CD4-positive, alpha-beta T cell treated with Interleukin-1 beta for 1 hour (primary cell): ENCODE measurements around the gene SLC6A4.
A peak's percentile ranks its signal among the peaks of the same experiment; 100 is the strongest.

Experiments
- DNase-seq, 2 donors: peaks; one replicate each; pipeline ENCODE4 v3.0.0-alpha.2; 2020 to 2022

Gene SLC6A4

DNA sequence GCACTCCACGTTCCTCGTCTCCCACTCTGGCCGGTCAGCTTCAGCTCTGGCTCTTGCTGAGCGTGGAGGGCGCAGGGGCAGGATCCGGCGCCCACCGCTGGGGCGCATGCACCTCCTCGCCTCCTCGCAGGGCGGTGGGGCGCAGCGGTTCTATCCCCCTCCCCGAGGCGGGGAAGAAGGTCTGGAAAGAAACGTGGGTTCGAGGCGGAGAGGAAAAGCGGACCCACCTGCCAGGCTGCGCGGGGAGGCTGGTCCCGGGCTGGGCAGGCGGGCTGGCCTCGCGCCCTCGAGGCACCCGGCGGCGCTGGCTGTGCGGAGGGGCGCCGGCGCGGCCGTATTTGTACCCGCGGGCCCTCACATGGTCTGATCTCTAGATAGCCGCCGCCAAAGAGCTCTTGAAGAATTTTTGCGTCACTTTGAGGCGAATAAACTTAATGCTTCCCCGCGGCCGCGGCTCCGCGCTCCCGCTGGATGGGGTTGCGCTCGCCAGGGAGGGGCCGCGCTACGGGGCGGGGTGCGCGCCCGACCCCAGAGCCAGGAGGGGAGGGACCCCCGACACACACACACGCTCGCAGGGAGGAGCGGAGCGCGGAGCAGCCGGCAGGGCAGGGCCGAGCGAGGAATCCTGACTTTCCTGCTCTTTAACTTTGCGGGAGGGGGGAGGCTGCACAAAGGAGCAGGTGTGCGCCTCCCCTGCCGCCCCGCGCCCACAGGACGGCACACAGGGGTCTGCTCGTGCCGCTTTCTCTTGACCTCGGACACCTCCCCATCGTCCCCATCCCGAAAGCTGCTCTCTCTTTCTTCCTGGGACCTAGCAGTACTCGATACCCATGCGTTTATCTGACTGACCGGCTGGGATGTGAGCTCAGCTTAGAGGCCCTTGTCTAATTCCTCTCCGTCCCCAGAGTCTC, at the start of gene SLC6A4:
Gene SLC6A4, minus strand, starts transcription at position 312 of the 911 bp plus-strand sequence. CDS start 13,739 bp downstream, outside the sequence.
- DNase-seq: no peak

DNA sequence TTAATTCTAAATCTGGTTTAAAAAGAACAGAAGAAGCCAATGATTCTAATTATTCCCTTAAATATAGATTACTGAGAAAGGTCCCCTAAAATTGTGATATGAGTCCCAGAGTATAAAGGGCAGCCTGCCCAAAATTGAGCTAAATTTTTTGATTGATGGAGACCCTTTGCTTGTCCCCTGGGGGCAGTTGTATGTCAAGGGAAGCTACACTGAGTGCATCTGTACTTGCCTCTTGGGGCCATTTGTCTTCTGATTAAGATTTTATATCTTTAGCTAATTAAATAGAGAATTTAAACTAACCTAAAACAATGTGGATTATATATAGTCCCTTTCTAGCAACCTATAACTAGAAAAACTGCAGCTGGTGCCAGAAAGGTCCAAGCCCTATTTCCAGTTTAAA, 43.7 kb upstream of the SLC6A4 start:
- DNase-seq: no peak

DNA sequence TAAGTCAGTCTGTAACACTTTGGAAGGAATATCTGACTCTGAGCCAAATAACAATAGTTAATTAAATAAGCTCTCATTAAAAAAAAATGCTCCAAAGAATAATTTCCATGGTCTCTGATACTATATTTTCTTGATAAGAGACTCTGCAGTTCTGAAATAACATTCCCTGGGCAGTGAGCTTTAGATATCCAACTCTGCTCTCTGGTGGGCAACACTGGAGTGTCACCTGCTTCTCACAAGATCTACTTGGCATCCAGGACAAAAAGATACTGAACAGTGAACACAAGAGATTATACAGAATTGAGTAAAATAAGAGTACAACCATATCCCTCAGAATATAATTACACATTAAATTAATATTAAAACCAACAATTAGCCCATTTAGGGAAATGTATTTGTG, 42.5 kb upstream of the SLC6A4 start:
- DNase-seq: peak; percentile 11 to 16

DNA sequence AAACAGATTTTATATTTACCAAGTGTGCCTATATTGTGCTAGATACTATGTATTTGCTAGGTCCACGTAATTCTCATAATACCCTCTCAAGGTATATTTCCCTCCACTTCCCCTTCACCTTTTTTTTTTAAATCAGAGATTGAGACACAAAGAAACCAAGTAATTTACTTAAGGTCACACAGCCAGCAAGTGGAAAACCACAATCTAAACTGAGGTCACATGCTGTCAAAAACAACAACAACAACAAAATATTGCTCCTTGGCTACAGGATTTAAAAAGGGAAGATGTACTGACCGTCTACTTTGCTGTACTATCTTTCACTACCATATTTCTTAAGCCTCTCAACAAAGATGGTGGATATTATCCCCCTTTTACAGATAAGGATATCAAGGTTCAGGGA, 40.4 kb upstream of the SLC6A4 start:
- no peak for DNase-seq

DNA sequence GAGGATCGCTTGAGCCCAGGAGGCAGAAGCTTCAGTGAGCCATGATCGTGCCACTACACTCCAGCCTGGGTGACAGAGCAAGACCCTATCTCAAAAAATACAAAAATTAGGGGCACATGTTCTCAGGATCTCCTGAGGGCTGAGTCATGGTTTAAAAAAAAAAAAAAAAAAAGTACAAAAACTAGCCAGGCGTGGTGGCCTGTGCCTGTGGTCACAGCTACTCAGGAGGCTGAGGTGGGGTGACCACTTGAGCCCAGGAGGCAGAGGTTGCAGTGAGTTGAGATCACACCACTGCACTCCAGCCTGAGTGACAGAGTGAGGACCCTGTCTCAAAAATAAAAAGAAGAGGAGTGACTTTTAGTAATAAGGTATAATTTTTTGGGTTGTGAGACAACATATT, 39.4 kb upstream of the SLC6A4 start:
- no peak for DNase-seq

DNA sequence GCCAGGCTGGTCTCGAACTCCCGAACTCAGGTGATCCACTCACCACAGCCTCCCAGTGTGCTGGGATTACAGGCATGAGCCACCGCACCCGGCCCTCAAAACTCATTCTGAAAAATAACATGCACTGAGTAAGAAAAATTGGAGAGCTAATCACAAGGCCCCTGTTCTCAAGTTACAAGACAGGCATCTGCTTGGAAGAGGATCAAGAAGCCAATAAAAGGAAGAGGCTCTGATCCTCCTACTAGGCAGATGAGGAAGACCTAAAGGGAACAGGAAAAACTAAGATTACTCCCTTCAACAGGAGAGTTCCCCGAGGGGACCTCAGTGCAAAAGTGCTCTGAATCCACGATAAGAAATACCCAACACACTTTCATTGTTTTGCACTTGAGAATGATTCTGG, 37.9 kb upstream of the SLC6A4 start:
- DNase-seq: no peak

DNA sequence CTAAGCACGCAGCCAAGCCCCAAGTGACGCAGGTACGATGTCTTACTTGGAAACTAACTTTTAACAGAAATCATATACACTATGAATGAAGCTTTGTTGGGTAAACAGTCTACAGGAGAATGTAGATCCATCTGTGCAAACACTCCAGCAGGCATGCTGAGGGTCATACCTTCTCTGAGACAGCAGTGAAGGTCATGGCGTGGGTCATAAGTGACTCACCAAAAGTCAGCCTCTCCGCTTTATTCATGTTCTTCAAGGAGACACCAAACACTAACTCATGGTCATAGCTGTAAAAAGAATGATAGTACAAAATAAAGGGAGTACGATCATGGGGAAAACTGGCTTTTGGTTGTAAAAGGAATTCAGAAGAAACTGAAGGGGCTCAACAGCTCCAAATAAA, 35.6 kb upstream of the SLC6A4 start:
- no peak for DNase-seq

DNA sequence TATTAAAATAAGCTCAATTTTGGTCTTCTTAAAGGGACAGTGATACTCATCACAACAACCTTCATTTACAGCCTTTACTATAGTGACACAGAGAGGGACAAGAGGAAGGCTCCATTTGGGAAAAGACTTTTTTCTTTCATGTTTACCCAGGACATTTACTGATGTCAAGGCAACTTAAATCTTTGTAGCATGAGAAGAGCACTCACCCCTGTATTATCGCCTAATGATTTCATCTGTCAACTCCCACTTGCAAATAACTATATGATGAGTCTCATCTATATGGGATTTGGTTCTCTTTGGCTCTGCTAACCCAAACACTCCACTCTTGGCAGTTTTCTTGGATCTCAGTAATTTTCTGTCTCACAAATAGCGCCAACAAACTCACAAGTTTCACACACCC, 32.1 kb upstream of the SLC6A4 start:
- no peak for DNase-seq

DNA sequence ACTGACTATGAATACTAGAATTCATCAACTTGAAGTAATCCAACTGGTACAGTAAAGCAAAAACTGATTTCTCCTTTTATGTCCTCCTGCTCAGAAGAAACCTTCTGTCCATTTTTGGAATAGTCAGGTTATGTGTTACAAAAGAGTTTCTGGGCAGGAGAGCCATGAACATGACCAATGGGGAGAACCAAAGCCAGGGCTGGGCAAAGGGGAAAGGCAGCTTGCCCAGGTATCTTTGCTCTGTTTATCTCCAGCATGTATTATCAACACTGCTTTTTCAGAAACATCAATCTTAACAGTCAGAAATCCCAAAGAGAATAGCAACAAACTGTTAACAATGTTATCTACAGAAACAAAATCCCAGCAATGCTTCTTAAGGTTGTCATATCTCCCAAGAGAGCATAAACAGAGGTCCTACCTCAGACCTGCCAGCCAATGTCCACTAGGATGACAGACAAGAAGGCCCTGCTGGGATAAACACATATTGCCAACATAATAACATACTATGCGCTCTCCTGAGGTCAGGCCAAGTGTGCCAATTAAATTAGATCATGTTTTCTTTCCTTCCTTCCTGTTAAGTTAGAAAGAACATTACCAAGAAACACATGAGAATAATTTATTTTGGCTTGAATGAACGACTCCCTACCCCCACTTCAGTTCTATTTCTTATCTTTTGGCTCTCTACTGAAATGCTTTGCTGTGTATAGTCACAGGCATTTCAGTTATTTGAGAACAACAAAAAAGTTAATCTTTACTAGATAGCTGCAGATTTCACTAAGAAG, 28.2 kb upstream of the SLC6A4 start:
- no peak for DNase-seq

DNA sequence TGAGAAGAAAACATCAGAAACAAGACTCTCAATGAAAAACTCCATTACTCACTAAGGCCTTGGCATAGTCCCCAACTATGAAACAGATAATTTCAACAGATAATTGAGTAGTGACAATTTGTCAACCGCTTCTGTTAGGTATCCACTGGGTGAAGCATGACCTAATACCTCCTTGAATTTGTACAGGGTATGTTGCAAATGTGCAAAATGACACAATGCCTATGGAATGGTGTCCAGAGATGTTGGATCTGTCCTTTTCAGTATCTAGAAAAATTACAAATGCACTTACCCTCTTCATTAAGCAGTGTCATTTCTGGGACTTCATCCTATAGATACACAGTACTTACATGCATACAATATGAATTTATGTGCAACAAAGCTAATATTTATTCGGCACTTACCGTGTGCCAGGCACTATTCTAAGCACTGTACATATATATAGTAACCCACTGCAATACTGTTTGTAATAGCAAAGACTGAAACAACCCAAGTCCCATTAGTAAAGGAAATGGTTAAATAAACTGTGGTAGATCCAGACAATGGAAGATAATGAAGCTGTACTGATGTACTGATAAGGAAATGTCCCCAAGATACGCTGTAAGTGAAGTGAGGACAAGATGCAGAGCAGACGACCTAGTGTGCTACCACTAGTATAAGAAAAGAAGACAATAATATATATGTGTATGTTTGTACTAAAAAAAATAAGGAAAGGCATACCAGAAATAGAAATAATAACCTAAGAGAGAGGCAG, 21.4 kb upstream of the SLC6A4 start:
- DNase-seq: no peak

DNA sequence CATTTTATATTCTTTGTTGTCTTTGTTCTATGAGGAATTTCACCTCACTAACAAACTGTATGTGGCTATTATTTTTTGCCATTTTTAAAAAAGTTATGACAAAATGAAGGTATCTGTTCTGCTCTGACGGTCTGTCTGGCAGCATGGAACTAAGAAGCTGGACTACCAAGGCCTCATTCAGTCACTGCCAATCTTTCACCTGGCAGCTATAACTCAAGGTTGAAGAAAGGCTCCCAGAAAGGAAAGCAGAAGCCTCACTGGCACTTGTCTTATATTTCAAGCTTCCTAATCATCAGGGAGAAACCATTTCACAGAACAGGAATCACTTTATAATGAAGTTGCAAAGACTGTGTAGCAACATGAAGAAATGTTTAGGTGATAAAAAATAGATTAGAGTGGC, 18.7 kb upstream of the SLC6A4 start:
- DNase-seq: no peak

DNA sequence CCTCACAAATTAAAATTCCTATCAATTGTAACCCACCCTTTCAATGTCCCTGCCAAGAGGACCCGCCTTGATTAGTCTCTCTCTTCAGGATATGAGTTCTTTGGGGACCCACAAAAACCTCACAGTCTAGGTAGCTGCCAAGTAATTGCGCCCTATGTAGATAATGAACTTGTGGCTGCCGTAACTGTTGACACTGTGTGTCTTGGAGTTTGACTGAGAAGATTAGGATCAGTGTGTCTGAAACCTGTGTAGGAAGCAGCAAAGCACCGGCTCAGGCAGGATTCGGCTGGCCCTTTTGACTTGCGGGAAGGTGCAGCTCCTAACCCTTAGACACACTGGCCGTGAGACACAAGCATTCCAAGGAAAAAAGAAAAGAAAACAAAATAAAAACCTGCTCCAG, 17.8 kb upstream of the SLC6A4 start:
- no peak for DNase-seq

DNA sequence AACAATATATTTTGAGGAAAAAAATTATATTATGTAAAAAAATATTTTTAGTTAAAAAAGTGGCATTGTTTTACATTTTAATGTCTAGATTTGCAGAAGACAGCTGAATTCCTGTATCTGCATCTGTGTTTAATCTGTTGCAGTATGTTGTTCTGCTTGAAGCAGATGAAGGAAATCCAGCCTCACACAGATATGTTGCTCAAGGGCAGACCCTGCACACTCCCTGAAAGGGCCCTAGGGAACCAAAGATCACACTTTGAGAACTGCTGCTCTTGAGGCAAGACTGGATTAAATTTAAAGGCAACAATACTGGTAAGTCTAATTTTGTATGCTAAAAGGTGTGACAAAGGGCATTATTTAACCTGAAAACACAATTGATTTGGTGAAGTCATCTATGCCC, 16.4 kb upstream of the SLC6A4 start:
- DNase-seq: no peak

DNA sequence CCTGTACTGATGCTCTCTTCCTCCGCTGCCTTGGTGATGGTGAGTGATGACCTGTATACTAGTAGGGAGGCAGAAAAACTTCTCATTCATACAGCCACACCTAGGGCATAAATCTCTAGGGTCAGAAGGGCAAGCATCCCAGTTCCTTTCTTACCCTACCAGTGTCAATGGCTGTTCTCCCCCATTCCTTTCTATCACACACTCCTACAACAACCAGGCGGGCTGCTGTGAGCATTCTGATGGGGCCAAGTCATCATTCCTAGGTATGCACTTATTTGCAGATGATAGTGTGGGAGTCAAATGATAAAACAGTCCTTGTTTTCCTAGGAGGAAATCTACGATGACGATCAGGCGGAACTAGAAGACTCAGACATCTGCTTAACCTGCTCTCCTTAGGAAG, 14.0 kb upstream of the SLC6A4 start:
- DNase-seq: no peak

DNA sequence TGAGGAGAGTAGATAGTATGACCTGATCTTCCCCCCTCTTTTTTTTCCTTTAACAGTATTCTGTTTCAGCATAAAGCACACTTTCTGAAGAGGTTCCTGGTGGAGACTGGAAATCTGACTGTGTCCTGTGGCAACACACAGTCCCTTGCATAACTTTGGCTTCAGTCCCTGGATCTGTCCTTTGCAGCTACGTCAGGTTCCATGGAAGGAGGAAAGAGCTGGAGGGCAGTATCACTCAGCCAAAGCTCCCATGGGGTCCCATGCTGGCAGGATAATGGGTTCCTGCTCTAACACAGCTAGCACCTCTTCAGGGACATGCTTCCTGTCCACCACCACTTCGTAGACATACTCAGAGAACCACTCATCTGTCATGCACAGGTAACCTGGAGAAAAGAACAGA, 13.3 kb upstream of the SLC6A4 start:
- no peak for DNase-seq

DNA sequence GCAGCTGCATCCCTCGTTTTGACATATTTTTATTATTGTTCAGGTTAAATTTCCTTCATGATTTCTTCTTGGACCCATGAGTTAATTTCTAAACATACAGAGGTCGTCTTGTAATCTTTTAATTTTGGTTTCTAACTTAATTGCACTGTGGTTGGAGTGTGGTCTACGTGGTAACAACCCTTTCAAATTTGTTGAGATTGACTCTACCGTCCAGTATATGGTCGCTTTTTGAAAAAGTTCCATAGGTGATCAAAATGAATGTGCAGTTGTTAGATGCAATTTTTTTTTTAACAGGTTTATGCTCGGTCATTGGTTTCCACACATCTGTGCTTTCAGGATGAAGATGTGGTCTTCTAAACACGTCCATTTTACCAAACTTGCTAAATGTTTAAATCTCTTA, 11.0 kb upstream of the SLC6A4 start:
- DNase-seq: no peak

DNA sequence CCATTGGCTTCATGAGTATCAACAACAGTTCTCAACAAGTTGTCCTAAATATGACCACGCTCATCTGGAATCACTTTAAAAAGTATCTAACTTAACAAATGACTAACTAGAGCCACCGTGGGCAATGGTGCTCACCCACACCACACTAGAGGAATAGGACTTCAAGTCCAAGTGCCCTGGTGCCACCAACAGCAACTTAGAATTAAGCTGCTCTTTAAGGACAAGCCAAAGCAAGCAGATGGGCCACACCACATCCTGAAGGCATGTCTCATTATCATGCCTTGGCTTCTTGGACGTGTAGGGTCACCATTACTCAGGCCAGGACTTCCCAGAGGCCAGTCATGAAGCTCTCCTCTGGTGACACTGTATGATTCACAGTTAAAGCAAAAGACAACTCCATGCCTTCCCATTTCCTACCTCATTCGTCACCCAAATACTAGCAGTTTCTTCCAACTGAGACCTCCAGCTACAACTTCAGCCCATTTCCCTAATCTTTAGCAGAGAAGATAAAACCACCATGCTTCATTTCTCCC, 9.4 kb upstream of the SLC6A4 start:
- DNase-seq: no peak

DNA sequence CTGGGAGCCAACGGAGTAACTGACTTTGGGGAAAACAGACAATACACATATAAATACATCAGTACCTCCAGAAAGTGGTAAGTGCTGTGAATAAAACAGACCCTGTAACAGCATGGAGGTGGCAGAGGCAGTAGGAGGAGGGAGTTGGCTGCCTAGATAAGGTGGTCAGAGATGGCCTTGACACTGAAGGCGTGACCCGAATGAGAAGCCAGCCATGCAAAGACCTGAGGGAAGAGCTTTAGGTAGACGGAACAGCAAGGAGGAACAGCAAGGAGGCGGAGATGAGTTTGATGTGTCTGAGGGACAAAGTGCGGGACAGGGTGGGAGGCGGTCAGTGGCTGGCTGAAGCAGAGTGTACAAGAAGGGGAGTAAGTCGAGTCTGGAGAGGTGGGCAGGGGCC, 8.1 kb upstream of the SLC6A4 start:
- DNase-seq: no peak

DNA sequence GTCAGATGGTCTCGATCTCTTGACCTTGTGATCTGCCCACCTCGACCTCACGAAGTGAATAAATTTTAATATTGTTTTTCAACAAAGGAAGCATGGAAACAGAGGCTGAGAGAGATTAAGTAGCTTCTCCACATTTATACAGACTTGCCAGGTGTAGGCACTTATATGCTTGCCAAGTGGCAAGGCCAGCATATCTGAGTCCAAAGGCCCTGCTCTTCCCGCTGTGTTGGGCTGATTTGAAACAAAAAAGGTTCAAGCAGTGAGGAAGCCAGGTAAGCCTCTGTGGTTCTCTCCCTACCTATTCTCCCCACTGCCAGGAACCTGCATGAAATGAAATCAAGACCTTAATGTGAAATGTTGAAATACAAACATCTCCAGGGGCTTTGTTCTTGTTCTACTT, 7.5 kb upstream of the SLC6A4 start:
- DNase-seq: no peak

DNA sequence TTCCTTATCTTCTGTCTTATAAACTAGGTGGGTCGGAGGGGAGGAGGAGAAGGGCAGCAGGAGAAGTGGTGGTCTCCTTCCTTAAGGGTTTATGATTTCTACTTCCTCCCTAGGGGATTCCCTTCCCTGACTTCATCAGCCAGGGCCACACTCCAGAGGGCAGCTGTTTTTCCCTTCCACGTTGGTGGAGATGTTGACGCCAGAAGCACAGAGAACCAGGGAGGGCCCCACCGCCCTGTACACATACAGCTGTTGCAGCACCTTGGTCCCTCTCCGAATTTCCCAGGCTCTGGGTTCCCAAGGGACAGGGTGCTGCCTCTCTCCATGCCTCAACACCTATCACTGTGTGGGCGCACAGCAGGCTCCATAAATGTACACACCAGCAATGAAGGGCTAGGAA, 5.6 kb upstream of the SLC6A4 start:
- no peak for DNase-seq

DNA sequence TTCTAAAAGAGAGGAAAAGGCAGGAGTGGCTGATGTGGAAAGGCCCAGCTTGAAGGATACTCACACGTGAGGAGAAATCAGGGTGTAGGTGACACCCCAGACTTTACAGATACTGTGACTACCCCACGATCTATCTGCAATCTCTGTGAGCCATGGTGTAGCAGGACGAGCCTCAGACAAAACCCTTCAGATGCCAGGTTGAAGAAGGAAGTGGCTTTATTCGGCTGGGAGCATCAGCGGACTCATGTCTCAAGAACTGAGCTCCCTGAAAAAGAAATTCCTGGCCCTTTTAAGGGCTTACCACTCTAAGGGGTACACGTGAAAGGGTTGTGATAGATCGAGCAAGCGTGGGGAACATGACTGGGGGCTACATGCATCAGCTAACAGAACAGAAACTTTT, 4.7 kb upstream of the SLC6A4 start:
- no peak for DNase-seq

DNA sequence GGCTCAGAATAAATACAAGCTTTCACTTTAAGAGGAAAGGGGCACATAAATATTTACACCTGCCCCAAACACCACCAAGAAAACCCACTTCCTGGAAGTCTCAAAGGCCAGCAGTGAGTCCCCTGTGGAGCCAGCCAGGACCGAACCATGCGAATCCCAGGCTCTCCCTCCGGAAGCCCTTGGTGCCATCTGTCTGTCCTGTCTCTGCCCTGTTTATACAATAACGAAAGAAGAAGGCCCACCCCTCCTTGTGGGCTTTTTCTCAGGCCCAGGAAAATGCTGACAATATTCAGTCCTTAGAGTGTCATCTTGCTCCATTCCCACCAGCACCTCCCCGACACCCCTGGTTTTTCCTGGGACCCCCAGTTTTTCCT, 3.6 kb upstream of the SLC6A4 start:
- DNase-seq: no peak

DNA sequence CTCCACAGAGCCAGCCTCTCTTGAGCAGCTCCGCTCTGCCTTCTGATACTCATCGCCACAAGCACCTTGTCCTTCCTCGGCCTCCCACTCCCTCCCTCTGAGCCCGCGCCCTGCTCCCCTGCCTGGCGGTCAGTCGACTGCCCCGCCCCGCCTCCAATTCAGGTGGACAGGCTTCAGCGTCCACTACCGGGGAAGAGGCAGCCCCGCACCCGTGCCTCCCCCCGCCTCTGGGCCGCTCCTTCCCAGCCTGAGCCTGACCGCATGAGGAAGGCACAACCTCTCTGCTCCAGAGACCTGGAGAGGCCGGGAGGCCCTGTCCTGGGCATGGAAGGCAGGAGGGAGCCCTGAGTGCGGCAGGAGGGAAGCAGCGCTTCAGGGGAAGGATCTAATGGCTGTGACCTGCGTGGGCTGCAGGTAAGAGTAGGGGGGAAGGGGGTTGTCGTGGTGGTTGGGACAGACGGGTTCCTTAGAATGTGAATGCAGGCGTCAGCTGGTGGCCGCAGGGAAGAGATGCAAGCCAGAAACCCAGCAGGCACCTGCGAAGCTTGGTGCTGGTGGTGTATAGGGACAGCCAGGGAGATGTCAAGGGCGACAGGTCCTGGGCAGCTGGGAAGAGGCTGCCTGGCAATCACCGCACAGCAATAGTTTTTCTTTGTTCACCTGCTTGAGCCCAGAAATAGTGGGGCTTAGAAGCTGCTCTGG, 3.0 kb upstream of the SLC6A4 start:
- no peak for DNase-seq
